ENCODE results near the gene ZBTB7C. TPM values are rescaled to one million over a fixed set of nuclear protein-coding genes. Genes with fewer than 3 reads are reported as not detected.

ZBTB7C gene
- total and polyA plus RNA-seq, 9 of the 15 experiments (the other 6 are each of a cell fraction or from before 2014, with no cell fraction given), result not detected

GRCh38 chr18:47981320-47981719 lies 427.9 kb downstream of the ZBTB7C start (continued):
- TF ChIP-seq RREB1 (CRISPR knock-in tag; IDR thresholded peaks at IDR 0.05) (no peak), LCOR (CRISPR knock-in tag; IDR thresholded peaks at IDR 0.05) (no peak), ATF7 (IDR thresholded peaks at IDR 0.05) (no peak), FOXO4 (CRISPR knock-in tag; IDR thresholded peaks at IDR 0.05) (no peak), SIN3B (IDR thresholded peaks at IDR 0.05; ENCODE audit: low read depth) (no peak)

All from K562 (cell line).